PC-9 (cell line): ENCODE data around the gene ENPP7. TPM values are rescaled to one million over a fixed set of nuclear protein-coding genes. Genes with fewer than 3 reads are reported as not detected.
A peak's percentile ranks its signal among the peaks of the same experiment; 100 is the strongest.

Experiments used
- BruUV-seq: library from RNA; stranded (reverse); fragments of 400-500 nt; replicated peaks from 2 replicates; lab custom pipeline; 2021; lab: Mats Ljungman, UMichigan
- CTCF ChIA-PET: fragments of 300-600 bp; sonication (Branson Sonifier 250); formaldehyde crosslinking; loops from one replicate; lab custom pipeline; 2022; ENCODE audit warnings: antibody characterized with exemption; lab: Charles Lee
- POLR2A ChIA-PET: fragments of 300-600 bp; sonication (Branson Sonifier 250); formaldehyde crosslinking; loops from one replicate; lab custom pipeline; 2022; ENCODE audit warnings: antibody characterized with exemption; ENCODE audit not compliant: unreplicated experiment; lab: Charles Lee
- DNase-seq, 2 experiments: peaks; one replicate each; pipeline versions ENCODE4 v3.0.0 to v3.0.0-alpha.2; 2015 to 2022; ENCODE audit warnings: mixed read lengths in 1 of 2
- H2AFZ ChIP-seq: fragments of 200-600 bp; sonication (generic); 2 replicates; pipeline ENCODE4 v1.8.1; 2017; ENCODE audit warnings: antibody characterized with exemption
- H3F3A ChIP-seq: fragments of 200-600 bp; sonication (generic); 2 replicates; pipeline ENCODE4 v1.8.1; 2017; ENCODE audit warnings: antibody characterized with exemption, mild to moderate bottlenecking, low read depth; ENCODE audit not compliant: insufficient read depth
- H3K27ac ChIP-seq: fragments of 200-600 bp; sonication (generic); 2 replicates; pipeline ENCODE4 v1.6.1; 2016; ENCODE audit warnings: mixed run types
- H3K27me3 ChIP-seq: fragments of 200-600 bp; sonication (generic); 2 replicates; pipeline ENCODE4 v1.6.1; 2016; ENCODE audit warnings: low read depth, mixed run types; ENCODE audit not compliant: insufficient read depth
- H3K36me3 ChIP-seq: fragments of 200-600 bp; sonication (generic); 2 replicates; pipeline ENCODE4 v1.6.1; 2016; ENCODE audit warnings: low read depth, mixed run types
- H3K4me1 ChIP-seq: fragments of 200-600 bp; sonication (generic); replicated peaks from 2 replicates; pipeline ENCODE4 v1.6.1; 2016; ENCODE audit warnings: mixed run types; ENCODE audit not compliant: insufficient read depth
- H3K4me2 ChIP-seq: fragments of 200-600 bp; sonication (generic); 2 replicates; pipeline ENCODE4 v1.6.1; 2017; ENCODE audit warnings: mixed run types
- H3K4me3 ChIP-seq: fragments of 200-600 bp; sonication (generic); 2 replicates; pipeline ENCODE4 v1.6.1; 2016; ENCODE audit warnings: mixed run types
- H3K79me2 ChIP-seq: fragments of 200-600 bp; sonication (generic); 2 replicates; pipeline ENCODE4 v1.6.1; 2017; ENCODE audit warnings: low read depth, mixed run types
- H3K9me2 ChIP-seq: fragments of 200-600 bp; sonication (generic); 2 replicates; pipeline ENCODE4 v1.8.1; 2017; ENCODE audit warnings: mild to moderate bottlenecking; ENCODE audit not compliant: insufficient read depth
- H3K9me3 ChIP-seq: fragments of 200-600 bp; sonication (generic); 2 replicates; pipeline ENCODE4 v1.8.1; 2016; ENCODE audit warnings: low read depth; ENCODE audit not compliant: insufficient read depth
- H4K20me1 ChIP-seq: fragments of 200-600 bp; sonication (generic); 2 replicates; pipeline ENCODE4 v1.8.1; 2017; ENCODE audit not compliant: insufficient read depth
- EZH2 ChIP-seq: fragments of 200-600 bp; sonication (generic); IDR thresholded peaks from 2 replicates; pipeline ENCODE4 v1.8.0; 2017; ENCODE audit warnings: antibody characterized with exemption, low read depth
- intact Hi-C: fragments of 100-400 bp; cut with micrococcal nuclease; formaldehyde crosslinking; loops from one replicate; pipeline ENCODE4 v1.10.0; 2022; ENCODE audit not compliant: unreplicated experiment
- total RNA-seq: library from RNA; stranded (reverse); gene quantifications from 2 replicates; pipeline ENCODE4 v1.2.3, GENCODE V29; 2021
- TF ChIP-seq, protein P1 (sequence below): fragments of 200-600 bp; sonication (generic); conservative IDR thresholded peaks from 2 replicates; pipeline ENCODE4 v1.6.1; 2017; ENCODE audit warnings: mixed run types, antibody characterized with exemption, mild to moderate bottlenecking, moderate library complexity

The ENPP7 gene
- total RNA-seq, 1 experiment from 2014 or later = not detected

DNA sequence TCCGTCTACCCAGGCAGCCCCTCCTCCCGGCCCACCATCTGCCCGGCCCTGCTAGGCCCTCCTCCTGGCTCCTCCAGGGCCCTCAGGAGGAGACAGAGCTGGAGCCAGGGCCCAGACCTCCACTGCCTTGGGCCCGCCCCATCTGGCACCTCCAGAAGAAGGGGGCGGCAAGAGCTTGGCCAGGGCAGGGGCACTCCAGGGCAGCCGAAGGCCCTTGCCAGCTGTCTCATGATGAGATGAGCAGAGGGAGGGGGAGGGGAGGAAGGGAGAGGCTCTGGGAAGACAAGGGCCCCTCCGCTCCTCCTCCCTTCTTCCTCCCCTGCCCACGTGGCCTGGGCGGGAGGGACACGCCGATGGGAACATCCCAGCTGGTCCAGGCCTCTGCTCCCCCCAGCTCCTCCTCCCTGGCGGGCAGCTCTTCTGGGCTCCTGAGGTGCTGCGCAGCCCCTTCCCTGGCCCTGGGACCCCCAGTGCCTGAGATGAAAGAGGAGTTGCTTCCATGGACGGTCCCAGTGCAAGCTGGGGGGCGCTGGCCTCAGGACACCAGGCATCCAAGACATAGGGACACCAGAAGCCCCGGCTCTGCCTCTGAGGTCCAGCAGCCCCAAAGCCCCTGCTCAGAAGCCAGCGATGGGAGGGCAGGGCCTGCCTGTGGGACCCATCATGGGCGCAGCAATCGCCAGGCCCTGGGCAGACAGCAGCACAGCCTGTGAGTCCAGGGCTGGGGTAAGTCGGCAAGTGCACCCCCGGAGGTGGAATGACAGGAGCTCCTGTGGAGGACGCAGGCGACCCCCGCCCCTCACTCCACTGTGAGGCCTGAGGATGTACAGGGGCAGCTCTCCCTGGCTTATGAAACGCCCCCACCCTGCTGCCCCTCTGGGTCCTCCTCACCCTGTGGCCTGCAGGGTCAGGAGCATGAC, 23.6 kb upstream of the ENPP7 start:
- H3K4me1 ChIP-seq = no peaks in the 10 kb centered on the region
- CTCF ChIA-PET = interaction anchor here (0.7 kb wide), 1 partner anchor 916 kb away, joined by 5 read pairs; no protein-coding TSS in a partner anchor
- H3K9me3 ChIP-seq = no peaks in the 10 kb centered on the region
- H3F3A ChIP-seq = no peaks in the 10 kb centered on the region
- intact Hi-C loops = loop anchor here (5.0 kb wide), 2 partner anchors 315 to 520 kb away; no protein-coding TSS in a partner anchor
- no peaks in the 10 kb centered on the region for H4K20me1 ChIP-seq
- TF ChIP-seq, protein P1, sequence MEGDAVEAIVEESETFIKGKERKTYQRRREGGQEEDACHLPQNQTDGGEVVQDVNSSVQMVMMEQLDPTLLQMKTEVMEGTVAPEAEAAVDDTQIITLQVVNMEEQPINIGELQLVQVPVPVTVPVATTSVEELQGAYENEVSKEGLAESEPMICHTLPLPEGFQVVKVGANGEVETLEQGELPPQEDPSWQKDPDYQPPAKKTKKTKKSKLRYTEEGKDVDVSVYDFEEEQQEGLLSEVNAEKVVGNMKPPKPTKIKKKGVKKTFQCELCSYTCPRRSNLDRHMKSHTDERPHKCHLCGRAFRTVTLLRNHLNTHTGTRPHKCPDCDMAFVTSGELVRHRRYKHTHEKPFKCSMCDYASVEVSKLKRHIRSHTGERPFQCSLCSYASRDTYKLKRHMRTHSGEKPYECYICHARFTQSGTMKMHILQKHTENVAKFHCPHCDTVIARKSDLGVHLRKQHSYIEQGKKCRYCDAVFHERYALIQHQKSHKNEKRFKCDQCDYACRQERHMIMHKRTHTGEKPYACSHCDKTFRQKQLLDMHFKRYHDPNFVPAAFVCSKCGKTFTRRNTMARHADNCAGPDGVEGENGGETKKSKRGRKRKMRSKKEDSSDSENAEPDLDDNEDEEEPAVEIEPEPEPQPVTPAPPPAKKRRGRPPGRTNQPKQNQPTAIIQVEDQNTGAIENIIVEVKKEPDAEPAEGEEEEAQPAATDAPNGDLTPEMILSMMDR = no peak
- TF ChIP-seq EZH2 = no peak
- no peaks in the 10 kb centered on the region for H3K79me2 ChIP-seq
- H3K4me3 ChIP-seq = no peak overlapping the region
- no peaks in the 10 kb centered on the region for H3K9me2 ChIP-seq
- POLR2A ChIA-PET = interaction anchor here (0.5 kb wide), 2 partner anchors 602 to 1571 kb away, joined by 4 to 7 read pairs; no protein-coding TSS in a partner anchor
- H3K4me2 ChIP-seq = no peak overlapping the region
- no peak overlapping the region for H3K27ac ChIP-seq
- no peak for DNase-seq
- no TSS peak for BruUV-seq
- 0 out of 2 replicates have a peak, but pooled peaks cover 7% of the 10 kb centered on the region for H3K27me3 ChIP-seq
- H2AFZ ChIP-seq = no peak overlapping the region
- no peaks in the 10 kb centered on the region for H3K36me3 ChIP-seq

DNA sequence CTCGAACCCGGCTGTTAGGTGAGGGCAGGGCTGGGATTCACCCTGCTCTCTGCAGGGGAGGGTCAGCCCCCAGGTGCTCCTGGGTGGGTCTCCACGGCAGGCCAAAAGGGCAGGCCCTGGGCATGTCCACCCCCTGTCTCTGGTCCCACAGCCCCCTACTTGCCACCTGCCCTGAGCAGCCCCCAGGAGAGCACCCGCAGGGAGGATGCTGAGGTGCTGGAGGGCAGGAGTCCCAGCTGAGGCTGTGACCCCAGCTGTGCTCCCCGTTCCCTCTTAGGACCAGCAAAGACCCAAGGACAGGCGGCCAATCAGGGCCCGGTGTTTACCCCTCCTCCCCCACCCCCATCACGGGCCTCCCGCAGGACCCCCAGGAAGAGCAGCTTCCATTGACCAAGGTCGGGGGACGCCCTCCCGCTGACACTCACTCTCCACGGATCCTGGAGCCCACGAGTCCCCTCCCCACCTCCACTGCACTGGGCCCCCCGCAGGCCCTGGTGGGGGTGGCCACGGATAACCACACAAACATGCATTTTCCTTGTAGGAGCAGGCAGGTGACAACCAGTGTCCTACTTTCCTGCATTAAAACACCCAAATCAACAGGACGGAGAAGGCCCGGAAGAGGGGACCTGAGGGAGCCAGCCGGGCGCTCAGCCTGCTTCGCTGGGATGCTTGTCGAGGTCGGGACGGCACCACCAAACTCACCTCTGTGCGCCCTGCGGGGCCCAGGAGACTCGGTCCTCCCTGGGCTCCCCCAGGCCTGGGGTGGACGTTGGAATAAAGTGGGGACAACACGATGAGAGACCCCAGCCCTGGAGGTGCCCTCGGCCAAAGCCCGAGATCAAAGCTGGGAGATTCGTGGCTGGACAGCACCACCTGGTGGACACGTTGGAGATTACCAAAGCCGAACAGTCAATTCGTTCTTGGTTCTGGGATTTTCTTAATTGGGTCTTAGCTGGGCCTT, 22.5 kb upstream of the ENPP7 start:
- no peak overlapping the region for H3K27ac ChIP-seq
- intact Hi-C loops = loop anchor here (1.0 to 5.0 kb wide), 3 partner anchors 316 to 621 kb away; no protein-coding TSS in a partner anchor
- H3K9me2 ChIP-seq = no peaks in the 10 kb centered on the region
- H4K20me1 ChIP-seq = no peaks in the 10 kb centered on the region
- TF ChIP-seq, protein P1 = peak; percentile 80
- no peak for TF ChIP-seq EZH2
- H3K9me3 ChIP-seq = no peaks in the 10 kb centered on the region
- H3K4me2 ChIP-seq = no peak overlapping the region
- no peaks in the 10 kb centered on the region for H3K79me2 ChIP-seq
- ChIA-PET CTCF (interaction anchor here (0.7 kb wide), 5 partner anchors 315 to 917 kb away, joined by 3 to 11 read pairs (median 5); partner anchors contain the start of gene ENGASE), POLR2A (interaction anchor here (0.5 to 0.6 kb wide), 3 partner anchors 43 to 1572 kb away, joined by 4 to 7 read pairs (median 5); no protein-coding TSS in a partner anchor)
- no peak overlapping the region for H2AFZ ChIP-seq
- no peaks in the 10 kb centered on the region for H3F3A ChIP-seq
- DNase-seq = peak in 1 of 2 experiments; percentile 46
- no TSS peak for BruUV-seq
- H3K36me3 ChIP-seq = no peaks in the 10 kb centered on the region
- no peaks in the 10 kb centered on the region for H3K4me1 ChIP-seq
- 0 out of 2 replicates have a peak, but pooled peaks cover 9% of the 10 kb centered on the region for H3K27me3 ChIP-seq
- H3K4me3 ChIP-seq = no peak overlapping the region
